Measurements from ENCODE around the gene PLEKHA1. TPM values are rescaled to one million over a fixed set of nuclear protein-coding genes. Genes with fewer than 3 reads are reported as not detected.

PLEKHA1 gene
- total and polyA plus RNA-seq, 2 donors from 2014 or later = 19.5 to 168 TPM

DNA sequence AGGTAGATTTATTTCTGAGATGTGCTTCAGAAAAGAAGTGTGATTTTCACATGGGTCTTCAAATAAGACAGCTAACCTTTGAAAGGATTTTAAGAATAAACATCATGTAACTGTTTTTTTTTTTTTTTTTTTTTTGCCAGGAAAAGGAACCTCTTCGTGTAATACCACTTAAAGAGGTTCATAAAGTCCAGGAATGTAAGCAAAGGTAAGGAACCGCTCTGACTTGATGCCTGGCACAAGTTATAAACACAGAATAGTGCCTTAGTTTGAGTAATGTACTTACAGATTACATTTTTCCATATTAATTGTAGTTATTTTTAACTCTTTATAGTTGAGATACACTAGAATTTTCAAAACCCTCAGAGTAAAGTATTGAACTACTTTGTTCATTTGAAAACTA lies 49.6 kb downstream of the PLEKHA1 start:
- Histone ChIP-seq H3K27ac (ENCODE audit: low read depth in 2 of 2, low read length in 2 of 2) (no peak overlapping the region), H3K4me3 (ENCODE audit: low read length in 3 of 3) (no peak overlapping the region), H3K4me1 (ENCODE audit: control insufficient read depth in 2 of 3, insufficient read depth in 2 of 3, low read depth in 1 of 3, low read length in 3 of 3) (no peaks in the 10 kb centered on the region), H3K9ac (ENCODE audit: low read length in 3 of 3) (no peak overlapping the region), H3K9me3 (ENCODE audit: control insufficient read depth in 2 of 3, insufficient read depth in 1 of 3, low read length in 3 of 3) (no peaks in the 10 kb centered on the region), H3K27me3 (ENCODE audit: control insufficient read depth, insufficient read depth, low read length) (no peaks in the 10 kb centered on the region), H3K36me3 (ENCODE audit: control insufficient read depth in 2 of 3, insufficient read depth in 3 of 3, low read length in 3 of 3) (peaks cover 0 to 24% (median 7%) of the 10 kb centered on the region in 3 donors)
- TF ChIP-seq, protein P1, sequence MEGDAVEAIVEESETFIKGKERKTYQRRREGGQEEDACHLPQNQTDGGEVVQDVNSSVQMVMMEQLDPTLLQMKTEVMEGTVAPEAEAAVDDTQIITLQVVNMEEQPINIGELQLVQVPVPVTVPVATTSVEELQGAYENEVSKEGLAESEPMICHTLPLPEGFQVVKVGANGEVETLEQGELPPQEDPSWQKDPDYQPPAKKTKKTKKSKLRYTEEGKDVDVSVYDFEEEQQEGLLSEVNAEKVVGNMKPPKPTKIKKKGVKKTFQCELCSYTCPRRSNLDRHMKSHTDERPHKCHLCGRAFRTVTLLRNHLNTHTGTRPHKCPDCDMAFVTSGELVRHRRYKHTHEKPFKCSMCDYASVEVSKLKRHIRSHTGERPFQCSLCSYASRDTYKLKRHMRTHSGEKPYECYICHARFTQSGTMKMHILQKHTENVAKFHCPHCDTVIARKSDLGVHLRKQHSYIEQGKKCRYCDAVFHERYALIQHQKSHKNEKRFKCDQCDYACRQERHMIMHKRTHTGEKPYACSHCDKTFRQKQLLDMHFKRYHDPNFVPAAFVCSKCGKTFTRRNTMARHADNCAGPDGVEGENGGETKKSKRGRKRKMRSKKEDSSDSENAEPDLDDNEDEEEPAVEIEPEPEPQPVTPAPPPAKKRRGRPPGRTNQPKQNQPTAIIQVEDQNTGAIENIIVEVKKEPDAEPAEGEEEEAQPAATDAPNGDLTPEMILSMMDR (IDR thresholded peaks at IDR 0.05; ENCODE audit: borderline replicate concordance, extremely low read depth, insufficient read depth) = no peak
- no peak for DNase-seq
- no peak for FAIRE-seq
- intact Hi-C loops (cut with DNase I) = no loop called here

DNA sequence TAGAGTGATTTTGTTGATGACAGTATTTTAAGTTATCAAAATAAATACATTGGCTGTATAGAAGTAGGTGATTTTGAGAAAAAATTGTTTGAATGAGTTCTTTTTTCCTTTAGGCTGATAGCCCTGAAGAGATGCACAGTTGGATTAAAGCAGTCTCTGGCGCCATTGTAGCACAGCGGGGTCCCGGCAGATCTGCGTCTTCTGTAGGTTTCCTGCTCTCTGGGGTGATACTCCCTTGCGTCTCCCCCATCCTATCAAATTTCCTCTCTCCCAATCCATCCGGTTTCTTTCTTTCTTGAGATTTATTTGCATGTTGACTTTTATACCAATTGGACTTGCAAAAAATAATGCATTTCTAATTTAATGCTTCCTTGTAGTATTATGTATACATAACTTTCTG lies 52.3 kb downstream of the PLEKHA1 start:
- H3K9me3 ChIP-seq (ENCODE audit: control insufficient read depth in 2 of 3, insufficient read depth in 1 of 3, low read length in 3 of 3) = no peaks in the 10 kb centered on the region
- no peak overlapping the region for H3K9ac ChIP-seq (ENCODE audit: low read length in 3 of 3)

DNA sequence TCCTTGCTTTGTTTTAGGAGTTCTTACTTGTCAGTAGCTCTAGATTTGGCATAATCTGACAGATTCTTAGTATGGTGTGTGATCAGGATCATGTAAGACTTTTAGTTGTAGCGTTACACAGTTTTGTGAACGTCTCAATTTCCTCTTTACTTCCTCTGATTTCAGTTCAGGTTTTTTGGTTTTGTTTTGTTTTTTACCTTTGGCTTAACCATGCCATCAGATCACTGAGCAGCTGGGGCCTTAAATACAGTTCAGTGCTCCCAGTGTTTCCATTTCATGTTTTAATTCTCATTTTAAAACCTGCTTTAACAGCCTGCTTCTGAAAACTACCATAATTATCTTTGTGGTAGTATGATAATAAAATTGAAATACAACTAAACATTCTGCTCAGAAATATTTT lies 52.8 kb downstream of the PLEKHA1 start:
- intact Hi-C loops (cut with DNase I) = no loop called here
- H3K36me3 ChIP-seq (ENCODE audit: control insufficient read depth in 2 of 3, insufficient read depth in 3 of 3, low read length in 3 of 3) = peaks cover 0 to 20% (median 14%) of the 10 kb centered on the region in 3 donors
- peak in 1 of 5 donors; percentile 17 for DNase-seq
- no peak overlapping the region for H3K4me3 ChIP-seq (ENCODE audit: low read length in 3 of 3)
- peaks cover 0 to 5% (median 0%) of the 10 kb centered on the region in 3 donors for H3K4me1 ChIP-seq (ENCODE audit: control insufficient read depth in 2 of 3, insufficient read depth in 2 of 3, low read depth in 1 of 3, low read length in 3 of 3)
- no peaks in the 10 kb centered on the region for H3K9me3 ChIP-seq (ENCODE audit: control insufficient read depth in 2 of 3, insufficient read depth in 1 of 3, low read length in 3 of 3)
- TF ChIP-seq, protein P1 (IDR thresholded peaks at IDR 0.05; ENCODE audit: borderline replicate concordance, extremely low read depth, insufficient read depth) = no peak
- H3K27ac ChIP-seq (ENCODE audit: low read depth in 2 of 2, low read length in 2 of 2) = no peak overlapping the region
- no peak overlapping the region for H3K9ac ChIP-seq (ENCODE audit: low read length in 3 of 3)
- H3K27me3 ChIP-seq (ENCODE audit: control insufficient read depth, insufficient read depth, low read length) = no peaks in the 10 kb centered on the region
- FAIRE-seq = no peak

More for the DNA sequence above, 52.3 kb downstream of the PLEKHA1 start:
- no peak for FAIRE-seq
- Histone ChIP-seq H3K4me1 (ENCODE audit: control insufficient read depth in 2 of 3, insufficient read depth in 2 of 3, low read depth in 1 of 3, low read length in 3 of 3) (peaks cover 0 to 5% (median 0%) of the 10 kb centered on the region in 3 donors), H3K27ac (ENCODE audit: low read depth in 2 of 2, low read length in 2 of 2) (no peak overlapping the region), H3K36me3 (ENCODE audit: control insufficient read depth in 2 of 3, insufficient read depth in 3 of 3, low read length in 3 of 3) (peaks cover 0 to 21% (median 14%) of the 10 kb centered on the region in 3 donors), H3K4me3 (ENCODE audit: low read length in 3 of 3) (no peak overlapping the region), H3K27me3 (ENCODE audit: control insufficient read depth, insufficient read depth, low read length) (no peaks in the 10 kb centered on the region)
- TF ChIP-seq, protein P1 (IDR thresholded peaks at IDR 0.05; ENCODE audit: borderline replicate concordance, extremely low read depth, insufficient read depth) = no peak
- DNase-seq = peak in 2 of 5 donors; percentile 29 to 43
- intact Hi-C loops (cut with DNase I) = no loop called here
